ENCODE data around the gene PACSIN1. TPM values are rescaled to one million over a fixed set of nuclear protein-coding genes. Genes with fewer than 3 reads are reported as not detected.

PACSIN1 gene
- total RNA-seq, 6 experiments from 2014 or later: 0.05 to 0.37 (median 0.22) TPM; not detected in 1

DNA sequence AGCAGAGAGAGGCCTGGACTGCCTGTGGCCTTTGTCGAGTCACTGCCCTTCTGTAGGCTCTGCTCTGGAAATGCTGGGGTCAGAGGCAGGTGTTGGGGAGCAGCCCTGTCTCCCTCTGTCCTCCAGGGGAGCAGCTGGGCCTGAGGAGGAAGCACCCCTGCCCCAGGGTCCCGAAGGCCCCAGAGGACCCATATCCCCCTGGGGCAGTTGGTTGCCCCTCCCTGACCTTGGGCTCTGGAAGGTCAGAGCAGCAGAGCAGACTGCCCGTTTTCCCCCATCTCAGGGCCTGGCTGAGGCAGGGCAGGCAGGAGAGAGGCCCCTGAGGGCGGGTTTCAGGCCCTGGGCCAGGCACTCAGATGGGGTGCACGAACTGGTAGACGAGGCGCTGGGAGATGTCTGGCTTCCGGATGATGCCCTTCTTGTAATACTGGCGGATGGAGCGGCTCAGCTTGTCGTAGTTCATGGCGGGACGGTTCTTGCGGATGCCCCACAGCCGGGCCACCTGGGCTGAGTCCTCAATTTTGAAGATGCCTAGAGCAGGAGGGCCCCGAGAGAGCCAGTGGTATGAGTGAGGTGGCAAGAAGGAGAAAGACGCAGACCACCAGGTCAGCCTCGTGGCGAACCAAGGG is 72.2 kb downstream of the PACSIN1 start:
- no peak for DNase-seq
- Histone ChIP-seq H3K27ac (no peak overlapping the region), H3K9me3 (no peaks in the 10 kb centered on the region), H3K4me3 (no peak overlapping the region), H3K36me3 (no peaks in the 10 kb centered on the region), H3K27me3 (no peaks in the 10 kb centered on the region), H3K4me1 (no peaks in the 10 kb centered on the region)
- ATAC-seq: no peak
- TF ChIP-seq POLR2A (IDR thresholded peaks at IDR 0.05): no peak
- no peak for TF ChIP-seq CTCF (IDR thresholded peaks at IDR 0.05)
- intact Hi-C loops (cut with DNase I): no loop called here
- WGBS (ENCODE audit: insufficient coverage, low coverage, low lambda C conversion rate, missing lambda C conversion rate): 20% methylated on average over 1 of the region's 19 CpGs

DNA sequence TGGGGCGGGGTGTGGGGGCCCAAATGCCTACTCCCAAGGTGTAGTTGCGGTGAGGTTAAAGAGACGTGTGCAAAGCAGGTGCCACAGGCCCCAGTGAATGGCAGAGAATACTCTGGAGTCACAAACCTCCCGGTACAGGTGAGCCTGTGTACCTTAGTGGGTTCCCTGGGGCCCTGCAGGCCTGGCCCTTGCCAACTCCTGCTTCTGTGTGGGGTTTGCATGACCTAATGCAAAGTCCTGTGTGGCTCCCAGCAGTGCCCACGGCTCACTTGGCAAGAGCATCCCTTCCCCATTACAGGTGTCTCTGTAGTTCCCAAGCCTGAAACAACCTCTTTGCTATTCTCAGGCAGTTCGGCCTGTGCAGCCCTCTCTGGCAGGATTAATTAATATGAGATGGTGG is 72.7 kb downstream of the PACSIN1 start:
- no peak for ATAC-seq
- TF ChIP-seq POLR2A (IDR thresholded peaks at IDR 0.05) (no peak), CTCF (IDR thresholded peaks at IDR 0.05) (no peak)
- H3K9me3 ChIP-seq: no peaks in the 10 kb centered on the region
- no peaks in the 10 kb centered on the region for H3K27me3 ChIP-seq
- no peak overlapping the region for H3K27ac ChIP-seq
- intact Hi-C loops (cut with DNase I): no loop called here
- WGBS (ENCODE audit: insufficient coverage, low coverage, low lambda C conversion rate, missing lambda C conversion rate): no CpG with 5 or more reads among the region's 6 CpGs
- H3K4me1 ChIP-seq: no peaks in the 10 kb centered on the region
- DNase-seq: no peak
- no peaks in the 10 kb centered on the region for H3K36me3 ChIP-seq
- H3K4me3 ChIP-seq: no peak overlapping the region

DNA sequence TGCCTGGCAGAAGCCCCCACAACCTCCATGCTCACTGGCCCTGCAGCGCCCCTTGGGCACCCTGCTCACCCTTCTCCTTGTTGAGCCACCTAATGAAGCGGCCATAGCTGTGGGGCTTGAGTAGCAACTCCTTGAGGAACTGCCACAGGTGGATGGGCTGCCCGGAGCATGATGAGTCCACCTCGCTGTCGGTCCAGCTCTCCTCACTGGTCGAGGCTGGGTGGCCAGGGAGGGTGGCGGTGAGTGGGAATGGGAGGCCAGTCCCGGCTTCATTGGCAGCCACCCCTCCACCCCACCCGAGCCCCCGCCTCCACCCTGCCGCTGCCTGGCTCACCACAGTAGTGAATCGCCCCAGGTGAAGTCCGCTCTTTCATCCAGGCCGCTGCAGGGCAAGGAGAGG is 73.3 kb downstream of the PACSIN1 start:
- 94% methylated on average over 2 of the region's 14 CpGs for WGBS (ENCODE audit: insufficient coverage, low coverage, low lambda C conversion rate, missing lambda C conversion rate)
- Histone ChIP-seq H3K4me1 (no peaks in the 10 kb centered on the region), H3K27me3 (no peaks in the 10 kb centered on the region), H3K36me3 (no peaks in the 10 kb centered on the region), H3K27ac (no peak overlapping the region), H3K4me3 (no peak overlapping the region), H3K9me3 (no peaks in the 10 kb centered on the region)
- intact Hi-C loops (cut with DNase I): no loop called here
- no peak for TF ChIP-seq POLR2A (IDR thresholded peaks at IDR 0.05)
- TF ChIP-seq CTCF (IDR thresholded peaks at IDR 0.05): no peak
- ATAC-seq (no peak), DNase-seq (no peak)

GRCh38 chr6:34540222-34540621 is 74.3 kb downstream of the PACSIN1 start:
- no peaks in the 10 kb centered on the region for H3K9me3 ChIP-seq
- DNase-seq (no peak), ATAC-seq (no peak)
- H3K27me3 ChIP-seq: no peaks in the 10 kb centered on the region
- no peaks in the 10 kb centered on the region for H3K36me3 ChIP-seq
- H3K27ac ChIP-seq: no peak overlapping the region
- intact Hi-C loops (cut with DNase I): no loop called here
- WGBS (ENCODE audit: insufficient coverage, low coverage, low lambda C conversion rate, missing lambda C conversion rate): 61% methylated on average over 4 of the region's 5 CpGs
- no peak overlapping the region for H3K4me3 ChIP-seq
- no peaks in the 10 kb centered on the region for H3K4me1 ChIP-seq
- no peak for TF ChIP-seq CTCF (IDR thresholded peaks at IDR 0.05)
- no peak for TF ChIP-seq POLR2A (IDR thresholded peaks at IDR 0.05)

DNA sequence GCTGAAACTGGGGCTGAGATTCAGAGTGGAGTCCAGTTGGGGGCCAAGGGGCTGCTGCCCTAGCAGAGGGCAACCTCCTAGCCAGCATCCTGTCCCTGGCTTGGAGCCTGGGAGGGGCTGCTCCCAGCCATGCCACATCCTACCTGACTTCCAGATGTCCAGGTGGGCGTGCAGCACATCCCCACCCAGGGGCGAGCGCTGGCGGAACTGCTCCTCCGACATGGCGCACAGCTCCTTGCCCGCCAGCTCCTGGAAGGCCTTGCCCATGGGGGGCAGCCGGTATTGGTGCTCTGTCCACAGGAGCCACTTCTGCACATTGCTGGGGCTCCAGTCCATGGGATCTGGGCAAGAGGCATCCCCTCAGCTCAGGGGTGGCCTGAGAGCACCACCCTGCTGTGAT is 75.0 kb downstream of the PACSIN1 start:
- ATAC-seq (no peak), DNase-seq (no peak)
- intact Hi-C loops (cut with DNase I): no loop called here
- no CpG with 5 or more reads among the region's 8 CpGs for WGBS (ENCODE audit: insufficient coverage, low coverage, low lambda C conversion rate, missing lambda C conversion rate)
- no peaks in the 10 kb centered on the region for H3K4me1 ChIP-seq
- H3K27me3 ChIP-seq: no peaks in the 10 kb centered on the region
- no peak overlapping the region for H3K27ac ChIP-seq
- no peaks in the 10 kb centered on the region for H3K9me3 ChIP-seq
- H3K36me3 ChIP-seq: no peaks in the 10 kb centered on the region
- no peak for TF ChIP-seq POLR2A (IDR thresholded peaks at IDR 0.05)
- TF ChIP-seq CTCF (IDR thresholded peaks at IDR 0.05): no peak
- no peak overlapping the region for H3K4me3 ChIP-seq
